IPS DF 19.7 (cell line): Measurements from ENCODE around the gene NR2E1.

Experiments used
- DNase-seq: peaks from one replicate; pipeline ENCODE4 v3.0.0-alpha.2; 2013; ENCODE audit warnings: low read depth, low spot score

The NR2E1 gene

GRCh38 chr6:108156180-108156937 lies 9.5 kb upstream of the NR2E1 start:
- no peak for DNase-seq

- DNase-seq = no peak
These were observed 8.9 kb upstream of the NR2E1 start for GRCh38 chr6:108156938-108157233.

GRCh38 chr6:108157234-108157980 lies 8.4 kb upstream of the NR2E1 start:
- no peak for DNase-seq

GRCh38 chr6:108157981-108158525 lies 7.8 kb upstream of the NR2E1 start:
- no peak for DNase-seq

GRCh38 chr6:108159981-108160380 lies 5.8 kb upstream of the NR2E1 start:
- DNase-seq = no peak

GRCh38 chr6:108161724-108162282 lies 4.0 kb upstream of the NR2E1 start:
- no peak for DNase-seq

GRCh38 chr6:108163267-108163643 lies 2.6 kb upstream of the NR2E1 start:
- no peak for DNase-seq

GRCh38 chr6:108163644-108164542 lies 1.9 kb upstream of the NR2E1 start:
- no peak for DNase-seq

GRCh38 chr6:108164543-108164814 lies 1.3 kb upstream of the NR2E1 start:
- DNase-seq = no peak

GRCh38 chr6:108164815-108165706 lies 761 bp upstream of the NR2E1 start:
- no peak for DNase-seq

- DNase-seq = no peak
These were observed 1.0 kb downstream of the NR2E1 start for GRCh38 chr6:108166664-108167448.

- DNase-seq = no peak
These were observed 1.7 kb downstream of the NR2E1 start for GRCh38 chr6:108167449-108168089.

- no peak for DNase-seq
These were observed 2.3 kb downstream of the NR2E1 start for GRCh38 chr6:108168090-108168463.

- no peak for DNase-seq
These were observed 3.0 kb downstream of the NR2E1 start for GRCh38 chr6:108168501-108169463.

GRCh38 chr6:108169464-108170331 lies 3.9 kb downstream of the NR2E1 start:
- no peak for DNase-seq

GRCh38 chr6:108170332-108171290 lies 4.8 kb downstream of the NR2E1 start:
- DNase-seq = no peak
